Activated T-cell treated with anti-CD3 and anti-CD28 coated beads, Interleukin-2, amount 50 U/mL, for 72 hours (primary cell): ENCODE data around the gene MFF. TPM values are rescaled to one million over a fixed set of nuclear protein-coding genes. Genes with fewer than 3 reads are reported as not detected.
"Not testable (repeated sequence)": the region's sequence is repeated elsewhere in the genome, so short reads cannot be mapped to it uniquely, and the experiment has no call there.

ENCODE experiments used
- ATAC-seq, 2 donors: fragments of 150-1000 bp; cut with Tn5 transposase; replicated peaks in 1 of 2; 2 replicates each; pipeline ENCODE4 v1.10.0; 2021; ENCODE audit warnings: moderate library complexity in 2 of 2, mild to moderate bottlenecking in 1 of 2
- DNase-seq, 2 donors: peaks; one replicate each; pipeline ENCODE4 v3.0.0; 2021 to 2022; ENCODE audit warnings: mixed read lengths in 1 of 2
- H3K27ac Mint-ChIP-seq: one replicate; pipeline ENCODE4 v1.8.0; 2022; ENCODE audit warnings: mild to moderate bottlenecking, moderate library complexity, mixed read lengths
- H3K27me3 Mint-ChIP-seq: one replicate; pipeline ENCODE4 v1.8.0; 2022; ENCODE audit warnings: low read depth, mixed read lengths
- H3K36me3 Mint-ChIP-seq, 2 donors: one replicate each; pipeline ENCODE4 v1.8.0; 2022; ENCODE audit warnings: mixed read lengths in 2 of 2, mild to moderate bottlenecking in 1 of 2; ENCODE audit not compliant: insufficient read depth in 2 of 2
- H3K4me1 Mint-ChIP-seq: one replicate; pipeline ENCODE4 v1.8.0; 2022; ENCODE audit warnings: low read depth, mixed read lengths
- H3K4me3 Mint-ChIP-seq, 2 donors: one replicate each; pipeline ENCODE4 v1.8.0; 2022; ENCODE audit warnings: mild to moderate bottlenecking in 2 of 2, mixed read lengths in 2 of 2, moderate library complexity in 2 of 2
- H3K9me3 Mint-ChIP-seq, 2 donors: one replicate each; pipeline ENCODE4 v1.8.0; 2022; ENCODE audit warnings: mixed read lengths in 2 of 2
- total RNA-seq, 2 donors: library from RNA; stranded (reverse); gene quantifications; one replicate each; pipeline ENCODE4 v1.2.3, GENCODE V29; 2022

MFF gene
- total RNA-seq, 2 donors from 2014 or later, result 80.6 to 88.7 TPM

GRCh38 chr2:227370092-227370491 lies 45.0 kb downstream of the MFF start:
- H3K4me1 Mint-ChIP-seq, result peaks cover 13% of the 10 kb centered on the region
- no peak for ATAC-seq
- DNase-seq, result no peak
- H3K9me3 Mint-ChIP-seq, result no peaks in the 10 kb centered on the region
- no peaks in the 10 kb centered on the region for H3K36me3 Mint-ChIP-seq
- H3K4me3 Mint-ChIP-seq, result no peak overlapping the region
- H3K27me3 Mint-ChIP-seq, result no peaks in the 10 kb centered on the region
- no peak overlapping the region for H3K27ac Mint-ChIP-seq

GRCh38 chr2:227370791-227371312 lies 45.8 kb downstream of the MFF start:
- H3K9me3 Mint-ChIP-seq, result no peaks in the 10 kb centered on the region
- H3K27me3 Mint-ChIP-seq, result no peaks in the 10 kb centered on the region
- peak in 1 of 2 donors; percentile 10 for DNase-seq
- ATAC-seq, result peak; percentile 59 to 67
- no peak overlapping the region for H3K27ac Mint-ChIP-seq
- peaks cover 13% of the 10 kb centered on the region for H3K4me1 Mint-ChIP-seq
- H3K36me3 Mint-ChIP-seq, result no peaks in the 10 kb centered on the region
- peak overlapping the region in 1 of 2 donors; percentile 2 for H3K4me3 Mint-ChIP-seq

GRCh38 chr2:227373389-227373788 lies 48.3 kb downstream of the MFF start:
- Mint-ChIP-seq H3K27me3 (peaks cover 6% of the 10 kb centered on the region), H3K36me3 (no peaks in the 10 kb centered on the region), H3K4me3 (peak overlapping the region in 1 of 2 donors; percentile 12), H3K27ac (no peak overlapping the region), H3K4me1 (peaks cover 13% of the 10 kb centered on the region), H3K9me3 (no peaks in the 10 kb centered on the region)
- ATAC-seq, result no peak
- DNase-seq, result no peak

- DNase-seq (peak; percentile 37 to 50), ATAC-seq (peak; percentile 91 to 92)
Observed at GRCh38 chr2:227374158-227374557, 49.1 kb downstream of the MFF start.

GRCh38 chr2:227376656-227377396 lies 51.8 kb downstream of the MFF start:
- Mint-ChIP-seq H3K4me3 (no peak overlapping the region), H3K36me3 (peaks cover 0 to 3% of the 10 kb centered on the region in 2 donors), H3K9me3 (peaks cover 3 to 4% of the 10 kb centered on the region in 2 donors), H3K27me3 (peaks cover 6% of the 10 kb centered on the region), H3K27ac (no peak overlapping the region), H3K4me1 (peaks cover 18% of the 10 kb centered on the region)
- ATAC-seq, result no peak
- no peak for DNase-seq

More at GRCh38 chr2:227374158-227374557, 49.1 kb downstream of the MFF start:
- no peak overlapping the region for H3K27ac Mint-ChIP-seq
- H3K36me3 Mint-ChIP-seq, result no peaks in the 10 kb centered on the region
- no peaks in the 10 kb centered on the region for H3K9me3 Mint-ChIP-seq
- H3K27me3 Mint-ChIP-seq, result peaks cover 6% of the 10 kb centered on the region
- H3K4me1 Mint-ChIP-seq, result peaks cover 13% of the 10 kb centered on the region
- peak overlapping the region in 1 of 2 donors; percentile 46 for H3K4me3 Mint-ChIP-seq

GRCh38 chr2:227377467-227378351 lies 52.7 kb downstream of the MFF start:
- H3K27ac Mint-ChIP-seq, result no peak overlapping the region
- no peak overlapping the region for H3K4me3 Mint-ChIP-seq
- DNase-seq (no peak), ATAC-seq (no peak)
- peaks cover 6% of the 10 kb centered on the region for H3K27me3 Mint-ChIP-seq
- peaks cover 4 to 9% of the 10 kb centered on the region in 2 donors for H3K9me3 Mint-ChIP-seq
- H3K4me1 Mint-ChIP-seq, result peaks cover 26% of the 10 kb centered on the region
- peaks cover 3 to 4% of the 10 kb centered on the region in 2 donors for H3K36me3 Mint-ChIP-seq

- DNase-seq, result no peak
- H3K4me1 Mint-ChIP-seq, result peaks cover 26% of the 10 kb centered on the region
- H3K36me3 Mint-ChIP-seq, result peaks cover 3 to 4% of the 10 kb centered on the region in 2 donors
- H3K4me3 Mint-ChIP-seq, result no peak overlapping the region
- peaks cover 4 to 9% of the 10 kb centered on the region in 2 donors for H3K9me3 Mint-ChIP-seq
- no peak for ATAC-seq
- H3K27ac Mint-ChIP-seq, result no peak overlapping the region
- peaks cover 6% of the 10 kb centered on the region for H3K27me3 Mint-ChIP-seq
Observed at GRCh38 chr2:227378371-227378782, 53.3 kb downstream of the MFF start.

GRCh38 chr2:227379095-227379494 lies 54.0 kb downstream of the MFF start, which contains the start of gene TM4SF20:
TM4SF20 (minus strand) TSS chr2:227379306; CDS start chr2:227379268, 38 bp downstream.
- H3K27ac Mint-ChIP-seq, result no peak within 1 kb of the TSS
- ATAC-seq (no peak), DNase-seq (no peak)
- peaks cover 6% of the 10 kb centered on the region for H3K27me3 Mint-ChIP-seq
- H3K9me3 Mint-ChIP-seq, result peaks cover 4 to 9% of the 10 kb centered on the region in 2 donors
- peaks cover 3 to 4% of the 10 kb centered on the region in 2 donors for H3K36me3 Mint-ChIP-seq
- H3K4me1 Mint-ChIP-seq, result peaks cover 21% of the 10 kb centered on the region
- H3K4me3 Mint-ChIP-seq, result no peak within 1 kb of the TSS

- H3K4me1 Mint-ChIP-seq, result peaks cover 24% of the 10 kb centered on the region
- ATAC-seq, H3K27ac Mint-ChIP-seq, H3K4me3 Mint-ChIP-seq, DNase-seq, H3K36me3 Mint-ChIP-seq, H3K9me3 Mint-ChIP-seq, H3K27me3 Mint-ChIP-seq: not testable (repeated sequence)
Observed at GRCh38 chr2:227382241-227382835, 57.3 kb downstream of the MFF start.

- peaks cover 4 to 9% of the 10 kb centered on the region in 2 donors for H3K9me3 Mint-ChIP-seq
- H3K4me1 Mint-ChIP-seq, result peaks cover 24% of the 10 kb centered on the region
- no peaks in the 10 kb centered on the region for H3K27me3 Mint-ChIP-seq
- no peak overlapping the region for H3K27ac Mint-ChIP-seq
- no peak for ATAC-seq
- H3K4me3 Mint-ChIP-seq, result no peak overlapping the region
- H3K36me3 Mint-ChIP-seq, result peaks cover 3 to 4% of the 10 kb centered on the region in 2 donors
- no peak for DNase-seq
Observed at GRCh38 chr2:227383686-227384085, 58.6 kb downstream of the MFF start.

GRCh38 chr2:227386630-227387029 lies 61.6 kb downstream of the MFF start:
- Mint-ChIP-seq H3K36me3 (peaks cover 2 to 3% of the 10 kb centered on the region in 2 donors), H3K4me1 (peaks cover 21% of the 10 kb centered on the region), H3K9me3 (peaks cover 2 to 7% of the 10 kb centered on the region in 2 donors), H3K27me3 (no peaks in the 10 kb centered on the region), H3K27ac (no peak overlapping the region), H3K4me3 (no peak overlapping the region)
- ATAC-seq (no peak), DNase-seq (no peak)

GRCh38 chr2:227387583-227387982 lies 62.5 kb downstream of the MFF start, which contains the start of gene SCYGR1:
SCYGR1 (minus strand) TSS chr2:227387949; CDS start chr2:227387949, 0 bp downstream.
- not testable (repeated sequence) for H3K9me3 Mint-ChIP-seq, H3K4me3 Mint-ChIP-seq, H3K36me3 Mint-ChIP-seq, H3K27me3 Mint-ChIP-seq, ATAC-seq, DNase-seq, H3K27ac Mint-ChIP-seq
- peaks cover 12% of the 10 kb centered on the region for H3K4me1 Mint-ChIP-seq
